ENCODE measurements around the gene JAKMIP3.

DNA sequence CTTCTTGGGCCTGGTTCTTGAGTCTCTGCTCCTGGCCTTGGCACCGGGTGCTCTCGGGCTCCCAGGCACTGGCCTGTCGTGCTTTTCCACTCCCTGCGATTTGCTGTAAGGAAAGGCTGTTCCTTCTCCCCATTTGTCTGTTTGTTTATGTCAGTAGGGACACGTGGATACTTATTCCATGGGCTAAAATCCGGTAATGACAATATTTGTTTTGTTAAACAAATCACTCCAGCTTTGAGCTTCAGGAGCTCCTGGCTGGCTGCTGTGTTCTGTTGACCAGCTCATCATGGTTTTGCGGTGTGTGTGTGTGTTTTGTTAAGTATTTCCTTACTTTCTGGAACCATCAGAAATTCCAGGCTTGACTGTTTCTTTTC is 17.5 kb upstream of the JAKMIP3 start:
- TF ChIP-seq POLR2AphosphoS5 (IDR thresholded peaks at IDR 0.05; ENCODE audit: low read depth, low read length) (no peak), FOXP2 (optimal IDR thresholded peaks at IDR 0.05; ENCODE audit: borderline replicate concordance, extremely low read depth, extremely low read length, insufficient read depth) (no peak), TAF1 (IDR thresholded peaks at IDR 0.05; ENCODE audit: borderline replicate concordance, insufficient read depth, low read length) (no peak), SIN3A (IDR thresholded peaks at IDR 0.05; ENCODE audit: borderline replicate concordance, insufficient read depth, low read length) (no peak)
- TF ChIP-seq, protein P1, sequence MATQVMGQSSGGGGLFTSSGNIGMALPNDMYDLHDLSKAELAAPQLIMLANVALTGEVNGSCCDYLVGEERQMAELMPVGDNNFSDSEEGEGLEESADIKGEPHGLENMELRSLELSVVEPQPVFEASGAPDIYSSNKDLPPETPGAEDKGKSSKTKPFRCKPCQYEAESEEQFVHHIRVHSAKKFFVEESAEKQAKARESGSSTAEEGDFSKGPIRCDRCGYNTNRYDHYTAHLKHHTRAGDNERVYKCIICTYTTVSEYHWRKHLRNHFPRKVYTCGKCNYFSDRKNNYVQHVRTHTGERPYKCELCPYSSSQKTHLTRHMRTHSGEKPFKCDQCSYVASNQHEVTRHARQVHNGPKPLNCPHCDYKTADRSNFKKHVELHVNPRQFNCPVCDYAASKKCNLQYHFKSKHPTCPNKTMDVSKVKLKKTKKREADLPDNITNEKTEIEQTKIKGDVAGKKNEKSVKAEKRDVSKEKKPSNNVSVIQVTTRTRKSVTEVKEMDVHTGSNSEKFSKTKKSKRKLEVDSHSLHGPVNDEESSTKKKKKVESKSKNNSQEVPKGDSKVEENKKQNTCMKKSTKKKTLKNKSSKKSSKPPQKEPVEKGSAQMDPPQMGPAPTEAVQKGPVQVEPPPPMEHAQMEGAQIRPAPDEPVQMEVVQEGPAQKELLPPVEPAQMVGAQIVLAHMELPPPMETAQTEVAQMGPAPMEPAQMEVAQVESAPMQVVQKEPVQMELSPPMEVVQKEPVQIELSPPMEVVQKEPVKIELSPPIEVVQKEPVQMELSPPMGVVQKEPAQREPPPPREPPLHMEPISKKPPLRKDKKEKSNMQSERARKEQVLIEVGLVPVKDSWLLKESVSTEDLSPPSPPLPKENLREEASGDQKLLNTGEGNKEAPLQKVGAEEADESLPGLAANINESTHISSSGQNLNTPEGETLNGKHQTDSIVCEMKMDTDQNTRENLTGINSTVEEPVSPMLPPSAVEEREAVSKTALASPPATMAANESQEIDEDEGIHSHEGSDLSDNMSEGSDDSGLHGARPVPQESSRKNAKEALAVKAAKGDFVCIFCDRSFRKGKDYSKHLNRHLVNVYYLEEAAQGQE (IDR thresholded peaks at IDR 0.05; ENCODE audit: insufficient read depth in 1 of 2, low read depth in 2 of 2, low read length in 2 of 2) = no peak
